Endothelial cell of umbilical vein (primary cell): Measurements from ENCODE around the gene NECAB2. TPM values are rescaled to one million over a fixed set of nuclear protein-coding genes. Genes with fewer than 3 reads are reported as not detected.
"Not testable (repeated sequence)": the region's sequence is repeated elsewhere in the genome, so short reads cannot be mapped to it uniquely, and the experiment has no call there.

Experiments
- BruUV-seq: library from RNA; stranded (reverse); fragments of 400-500 nt; replicated peaks from 2 replicates; lab custom pipeline; 2021; lab: Mats Ljungman, UMichigan
- CTCF ChIA-PET: fragments of 300-600, 350-600 bp; sonication (Branson Sonifier 250); formaldehyde crosslinking; loops from one replicate; lab custom pipeline; 2021; ENCODE audit warnings: antibody characterized with exemption, inconsistent platforms; lab: Charles Lee
- POLR2A ChIA-PET: fragments of 300-600, 350-600 bp; sonication (Branson Sonifier 250); formaldehyde crosslinking; loops from one replicate; lab custom pipeline; 2021; ENCODE audit warnings: antibody characterized with exemption, inconsistent platforms; lab: Charles Lee
- DNase-seq: peaks from one replicate; pipeline ENCODE4 v3.0.0-alpha.2; 2011; ENCODE audit warnings: low read depth, low spot score
- FAIRE-seq: peaks from 2 replicates; lab custom pipeline; 2011; peaks lifted over from hg19 to GRCh38; lab: Jason Lieb, UNC
- H2AFZ ChIP-seq: 2 replicates; pipeline ENCODE4 v1.6.0; 2012; ENCODE audit warnings: low read depth, low read length, control low read depth, inconsistent platforms
- H3K27ac ChIP-seq: 2 replicates; pipeline ENCODE4 v1.5.1; 2011; ENCODE audit warnings: low read depth, mild to moderate bottlenecking, control low read depth, low read length, moderate library complexity; ENCODE audit not compliant: insufficient read depth
- H3K27me3 ChIP-seq, 2 experiments: 2 replicates each; pipeline versions ENCODE4 v1.6.0 to v1.6.1; 2011; ENCODE audit warnings: low read length in 2 of 2, mixed read lengths in 1 of 2; ENCODE audit not compliant: control insufficient read depth in 2 of 2, insufficient read depth in 2 of 2
- H3K36me3 ChIP-seq, 2 experiments: 2 replicates in 1 of 2; 3 replicates in 1 of 2; pipeline ENCODE4 v1.5.1; 2011; ENCODE audit warnings: low read length in 2 of 2, mild to moderate bottlenecking in 1 of 2, moderate library complexity in 1 of 2; ENCODE audit not compliant: control insufficient read depth in 2 of 2, insufficient read depth in 2 of 2; ENCODE audit errors: extremely low read depth in 1 of 2
- H3K4me1 ChIP-seq: 3 replicates; pipeline ENCODE4 v1.5.1; 2011; ENCODE audit warnings: mild to moderate bottlenecking, low read length; ENCODE audit not compliant: control insufficient read depth, insufficient read depth; ENCODE audit errors: extremely low read depth
- H3K4me2 ChIP-seq: 2 replicates; pipeline ENCODE4 v1.6.1; 2011; ENCODE audit warnings: low read length, control low read depth, mixed read lengths; ENCODE audit not compliant: insufficient read depth
- H3K4me3 ChIP-seq, 3 experiments: fragments of 200-600 bp in 1 of 3; sonication (generic), shearing (Covaris generic) in 1 of 3; replicated peaks in 1 of 3; 2 replicates each; pipeline ENCODE4 v1.5.1; 2011 to 2016; ENCODE audit warnings: control low read depth in 3 of 3, low read length in 3 of 3, mild to moderate bottlenecking in 2 of 3, inconsistent platforms in 1 of 3, low read depth in 1 of 3, moderate library complexity in 1 of 3; ENCODE audit not compliant: insufficient read depth in 1 of 3
- H3K79me2 ChIP-seq: 2 replicates; pipeline ENCODE4 v1.6.0; 2012; ENCODE audit warnings: low read length, inconsistent platforms; ENCODE audit not compliant: control insufficient read depth, insufficient read depth
- H3K9ac ChIP-seq: replicated peaks from 2 replicates; pipeline ENCODE3; 2011; ENCODE audit warnings: low read length, control low read depth; ENCODE audit not compliant: insufficient read depth; ENCODE audit errors: extremely low read depth
- H3K9me1 ChIP-seq: replicated peaks from 3 replicates; pipeline ENCODE4 v1.6.0; 2011; ENCODE audit warnings: mild to moderate bottlenecking, low read length; ENCODE audit not compliant: control insufficient read depth, insufficient read depth; ENCODE audit errors: extremely low read depth
- H3K9me3 ChIP-seq: replicated peaks from 2 replicates; pipeline ENCODE4 v1.5.1; 2012; ENCODE audit warnings: low read length, inconsistent platforms; ENCODE audit not compliant: control insufficient read depth, insufficient read depth
- H4K20me1 ChIP-seq: replicated peaks from 2 replicates; pipeline ENCODE3; 2011; ENCODE audit warnings: mild to moderate bottlenecking, low read length; ENCODE audit not compliant: control insufficient read depth, insufficient read depth; ENCODE audit errors: extremely low read depth
- EZH2 ChIP-seq: IDR thresholded peaks from 2 replicates; pipeline ENCODE4 v1.6.1; 2012; ENCODE audit warnings: borderline replicate concordance, low read depth, mild to moderate bottlenecking, moderate library complexity, low read length, inconsistent platforms; ENCODE audit not compliant: severe bottlenecking
- FOS ChIP-seq: IDR thresholded peaks from 2 replicates; pipeline ENCODE4 v1.6.1; 2011; ENCODE audit warnings: mild to moderate bottlenecking, low read length, moderate library complexity, borderline replicate concordance; ENCODE audit not compliant: insufficient read depth
- GATA2 ChIP-seq: IDR thresholded peaks from 2 replicates; pipeline ENCODE4 v1.7.0; 2011; ENCODE audit warnings: low read depth, mild to moderate bottlenecking, moderate library complexity, mixed read lengths, low read length; ENCODE audit not compliant: insufficient read length, insufficient read depth
- MAX ChIP-seq: IDR thresholded peaks from 2 replicates; pipeline ENCODE4 v1.6.1; 2011; ENCODE audit not compliant: insufficient read depth, insufficient read length
- MYC ChIP-seq: IDR thresholded peaks from one replicate; pipeline ENCODE4 v1.6.1; 2011; ENCODE audit warnings: mild to moderate bottlenecking, low read depth, low read length
- POLR2A ChIP-seq: IDR thresholded peaks from 2 replicates; pipeline ENCODE4 v1.6.1; 2012; ENCODE audit warnings: low read depth, mild to moderate bottlenecking, control low read depth, low read length
- POLR2AphosphoS5 ChIP-seq: IDR thresholded peaks from 2 replicates; pipeline ENCODE4 v1.6.1; 2012; ENCODE audit warnings: low read depth, mild to moderate bottlenecking, control low read depth, low read length, moderate library complexity; ENCODE audit not compliant: insufficient read depth
- dilution Hi-C: fragments of 300-500 bp; cut with MboI; formaldehyde crosslinking; loops from one replicate; pipeline ENCODE4 v1.15.0; 2019; ENCODE audit warnings: low sequenced_read_pairs; ENCODE audit not compliant: extremely low pct_ligation_motif_present
- intact Hi-C: fragments of 100-400 bp; cut with micrococcal nuclease; formaldehyde crosslinking; loops from one replicate; pipeline ENCODE4 v1.10.0; 2022
- polyA plus RNA-seq, 4 experiments: library from polyadenylated mRNA; depleted of rRNA in 3 of 4; stranded (reverse) in 3 of 4; unstranded in 1 of 4; fragments of >200 nt; gene quantifications; 2 replicates each; pipeline versions ENCODE4 v1.2.1 to v1.2.3, GENCODE V29; 2011 to 2012; ENCODE audit warnings: missing spikeins in 1 of 4
- total RNA-seq: library from RNA; stranded (reverse); gene quantifications from 2 replicates; pipeline ENCODE4 v1.2.3, GENCODE V29; 2021

NECAB2 gene
- total and polyA plus RNA-seq, 2 donors (not counting 3 experiments of a cell fraction or from before 2014, with no cell fraction given) = 0.26 to 0.31 TPM

- no peaks in the 10 kb centered on the region for H3K27me3 ChIP-seq
- CTCF ChIA-PET = interaction anchor here (1.4 to 1.5 kb wide), 2 partner anchors 10 to 20 kb away, joined by 3 to 4 read pairs; no protein-coding TSS in a partner anchor
- BruUV-seq = no TSS peak
- no peaks in the 10 kb centered on the region for H3K9me3 ChIP-seq
- POLR2A ChIA-PET = no interaction called here
- H3K79me2 ChIP-seq = no peaks in the 10 kb centered on the region
- intact Hi-C loops (no loop called here), dilution Hi-C loops (no loop called here)
- H3K4me2 ChIP-seq = no peak overlapping the region
- FAIRE-seq = no peak
- DNase-seq = no peak
- no peaks in the 10 kb centered on the region for H4K20me1 ChIP-seq
- no peaks in the 10 kb centered on the region for H3K36me3 ChIP-seq
- H2AFZ ChIP-seq = no peak overlapping the region
- no peak overlapping the region for H3K9ac ChIP-seq
- peaks cover 5% of the 10 kb centered on the region for H3K4me1 ChIP-seq
- H3K9me1 ChIP-seq = no peaks in the 10 kb centered on the region
- TF ChIP-seq EZH2 (no peak), FOS (no peak)
- no peak overlapping the region for H3K4me3 ChIP-seq
- H3K27ac ChIP-seq = no peak overlapping the region
Observed at GRCh38 chr16:83940119-83940518, 27.9 kb upstream of the NECAB2 start.

DNA sequence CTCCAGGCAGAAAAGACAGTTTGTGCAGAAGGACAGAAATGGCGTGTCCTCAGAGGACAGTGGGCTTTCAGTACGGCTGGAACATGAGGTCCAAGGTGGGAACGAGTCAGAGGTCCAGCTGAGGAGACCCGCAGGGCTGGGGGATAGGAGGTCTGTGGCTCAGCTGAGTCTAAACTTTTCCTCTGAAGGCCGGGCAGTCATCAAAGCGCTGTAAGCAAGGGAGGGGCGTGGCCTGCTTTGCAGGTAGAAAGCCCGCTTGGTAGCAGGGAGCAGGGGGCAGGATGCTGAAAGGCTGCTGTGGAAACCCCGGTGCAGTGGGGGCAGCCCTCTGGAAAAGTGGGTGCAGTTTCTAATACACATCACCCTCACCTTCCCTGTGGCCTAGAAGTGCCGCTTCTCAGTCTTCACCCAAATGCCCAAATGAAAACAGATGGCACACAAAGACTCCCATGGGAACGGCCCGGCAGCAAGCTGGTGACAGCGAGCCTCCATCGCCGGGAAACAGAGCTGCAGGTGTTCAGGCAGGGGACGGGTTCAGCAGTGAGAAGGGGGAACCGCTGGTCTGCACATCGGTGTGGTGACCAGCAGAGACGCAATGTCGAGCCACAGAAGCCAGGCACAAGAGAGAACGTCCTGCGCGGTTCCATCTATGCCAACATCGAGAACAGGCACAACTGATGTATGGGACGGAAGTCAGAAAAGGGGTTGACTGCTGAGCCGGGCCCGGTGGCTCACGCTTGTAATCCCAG, 27.2 kb upstream of the NECAB2 start:
- H3K79me2 ChIP-seq = no peaks in the 10 kb centered on the region
- POLR2A ChIA-PET = no interaction called here
- dilution Hi-C loops = no loop called here
- no peaks in the 10 kb centered on the region for H3K27me3 ChIP-seq
- no peak overlapping the region for H3K4me2 ChIP-seq
- no peaks in the 10 kb centered on the region for H3K36me3 ChIP-seq
- BruUV-seq = no TSS peak
- no peaks in the 10 kb centered on the region for H3K9me3 ChIP-seq
- no peak overlapping the region for H3K9ac ChIP-seq
- no peaks in the 10 kb centered on the region for H3K9me1 ChIP-seq
- H3K27ac ChIP-seq = no peak overlapping the region
- CTCF ChIA-PET = interaction anchor here (1.4 kb wide), 1 partner anchor 21 kb away, joined by 3 read pairs; no protein-coding TSS in a partner anchor
- peaks cover 5% of the 10 kb centered on the region for H3K4me1 ChIP-seq
- no peak overlapping the region for H3K4me3 ChIP-seq
- H4K20me1 ChIP-seq = no peaks in the 10 kb centered on the region
- TF ChIP-seq GATA2 (no peak), POLR2A (no peak), POLR2AphosphoS5 (no peak), MYC (no peak), MAX (no peak), FOS (no peak), EZH2 (no peak)
- no peak for DNase-seq
- H2AFZ ChIP-seq = no peak overlapping the region
- no peak for FAIRE-seq
- intact Hi-C loops = no loop called here

GRCh38 chr16:83941546-83941945, 26.5 kb upstream of the NECAB2 start:
- H3K79me2 ChIP-seq, H3K9ac ChIP-seq, H2AFZ ChIP-seq, H3K4me2 ChIP-seq, H4K20me1 ChIP-seq, H3K4me3 ChIP-seq, H3K9me1 ChIP-seq, FAIRE-seq, H3K36me3 ChIP-seq, H3K27ac ChIP-seq, H3K9me3 ChIP-seq, H3K27me3 ChIP-seq, DNase-seq, H3K4me1 ChIP-seq, BruUV-seq, POLR2A ChIA-PET, dilution Hi-C loops, intact Hi-C loops: not testable (repeated sequence)
- CTCF ChIA-PET = interaction anchor here (1.4 kb wide), 1 partner anchor 21 kb away, joined by 3 read pairs; no protein-coding TSS in a partner anchor
